Lower lobe of right lung (tissue), 2 donors: Measurements from ENCODE around the gene KIF14. TPM values are rescaled to one million over a fixed set of nuclear protein-coding genes. Genes with fewer than 3 reads are reported as not detected.

Experiments
- ATAC-seq, 2 donors: fragments of 200-7000 bp; cut with Tn5 transposase; one replicate each; pipeline ENCODE4 v1.9.1; 2020 to 2022; ENCODE audit warnings: mild to moderate bottlenecking in 2 of 2, moderate library complexity in 2 of 2
- DNase-seq: peaks from one replicate; pipeline ENCODE4 v3.0.0-alpha.2; 2020
- H3K27ac ChIP-seq: fragments of 200-600 bp; one replicate; pipeline ENCODE4 v1.8.0; 2022
- H3K27me3 ChIP-seq: fragments of 200-600 bp; one replicate; pipeline ENCODE4 v1.8.0; 2022; ENCODE audit warnings: low read depth
- H3K36me3 ChIP-seq: fragments of 200-600 bp; one replicate; pipeline ENCODE4 v1.8.0; 2022; ENCODE audit warnings: mild to moderate bottlenecking
- H3K4me1 ChIP-seq: fragments of 200-600 bp; one replicate; pipeline ENCODE4 v1.8.0; 2022
- H3K4me3 ChIP-seq: fragments of 200-600 bp; one replicate; pipeline ENCODE4 v1.8.0; 2022; ENCODE audit warnings: mild to moderate bottlenecking
- H3K9me3 ChIP-seq: fragments of 200-600 bp; one replicate; pipeline ENCODE4 v1.8.0; 2022
- CTCF ChIP-seq: fragments of 200-600 bp; IDR thresholded peaks from one replicate; pipeline ENCODE4 v1.8.0; 2022; ENCODE audit warnings: antibody characterized with exemption, mild to moderate bottlenecking
- intact Hi-C: fragments of 100-400 bp; cut with DNase I; formaldehyde crosslinking; loops from one replicate; pipeline ENCODE4 v1.11.0; 2022
- total RNA-seq: library from RNA; stranded (reverse); fragmentation: NEBNext Ultra II Directional; extraction: Animal tissue kit (Norgen Biotek cat#: 25700); gene quantifications from one replicate; pipeline ENCODE4 v1.2.1, GENCODE V29; 2021
- donor health status: DM: no; HTN: yes; CAD: no; lungs with severe emphysema.

The KIF14 gene
- total RNA-seq, 1 donor from 2014 or later = 0.44 TPM

DNA sequence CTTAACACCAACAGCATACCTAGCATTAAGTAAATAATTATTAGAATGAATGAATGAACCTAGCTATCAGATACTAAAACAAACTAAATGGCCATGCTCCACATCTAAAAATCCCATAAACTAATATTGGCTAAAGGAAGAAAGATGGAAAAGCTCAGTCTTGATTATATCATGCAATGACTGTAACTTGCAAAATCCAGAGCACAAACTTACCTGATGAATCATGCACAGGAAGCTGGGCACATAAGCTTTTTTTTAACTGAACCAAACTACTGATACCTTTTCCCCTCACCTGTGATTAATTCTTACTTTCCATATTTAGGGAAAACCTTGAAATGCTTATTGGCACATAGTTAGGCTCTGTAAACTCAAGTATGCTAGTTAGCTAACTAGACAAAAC, 70.2 kb downstream of the KIF14 start:
- H3K27me3 ChIP-seq = no peaks in the 10 kb centered on the region
- H3K4me3 ChIP-seq = no peak overlapping the region
- no peak for TF ChIP-seq CTCF
- intact Hi-C loops = no loop called here
- no peaks in the 10 kb centered on the region for H3K9me3 ChIP-seq
- H3K4me1 ChIP-seq = no peaks in the 10 kb centered on the region
- no peaks in the 10 kb centered on the region for H3K36me3 ChIP-seq
- DNase-seq (no peak), ATAC-seq (no peak)
- H3K27ac ChIP-seq = no peak overlapping the region

DNA sequence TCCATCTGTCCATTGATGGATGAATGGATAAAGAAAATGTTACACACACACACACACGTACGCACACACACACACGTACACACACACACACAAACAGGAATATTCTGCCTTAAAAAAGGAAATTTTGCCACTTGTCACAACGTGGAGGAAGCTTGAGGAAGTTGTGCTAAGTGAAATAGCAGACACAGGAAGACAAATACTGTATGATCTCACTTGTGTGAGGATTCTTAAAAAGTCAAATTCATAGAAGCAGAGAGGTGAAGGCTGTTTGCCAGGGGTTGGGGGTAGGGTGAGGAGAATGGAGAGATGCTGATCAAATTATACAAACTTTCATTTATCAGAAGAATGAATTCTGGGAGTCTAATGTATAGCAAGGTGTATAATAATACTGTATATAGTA, 73.2 kb downstream of the KIF14 start:
- DNase-seq = no peak

GRCh38 chr1:200546577-200546976, 74.0 kb downstream of the KIF14 start:
- no peak for TF ChIP-seq CTCF
- H3K4me1 ChIP-seq = no peaks in the 10 kb centered on the region
- intact Hi-C loops = no loop called here

More for the DNA sequence above, 73.2 kb downstream of the KIF14 start:
- Histone ChIP-seq H3K9me3 (no peaks in the 10 kb centered on the region), H3K36me3 (no peaks in the 10 kb centered on the region), H3K4me1 (no peaks in the 10 kb centered on the region), H3K27me3 (no peaks in the 10 kb centered on the region), H3K27ac (no peak overlapping the region), H3K4me3 (no peak overlapping the region)
- intact Hi-C loops = no loop called here
- no peak for TF ChIP-seq CTCF
- no peak for ATAC-seq

GRCh38 chr1:200542162-200542561, 78.4 kb downstream of the KIF14 start:
- peak in 1 of 2 donors; percentile 23 for ATAC-seq
- Histone ChIP-seq H3K36me3 (no peaks in the 10 kb centered on the region), H3K27me3 (no peaks in the 10 kb centered on the region), H3K4me1 (no peaks in the 10 kb centered on the region), H3K27ac (no peak overlapping the region), H3K4me3 (no peak overlapping the region), H3K9me3 (no peaks in the 10 kb centered on the region)
- no peak for TF ChIP-seq CTCF
- intact Hi-C loops = no loop called here
- no peak for DNase-seq

More at GRCh38 chr1:200546577-200546976, 74.0 kb downstream of the KIF14 start:
- H3K4me3 ChIP-seq = no peak overlapping the region
- no peaks in the 10 kb centered on the region for H3K9me3 ChIP-seq
- H3K27ac ChIP-seq = no peak overlapping the region
- no peaks in the 10 kb centered on the region for H3K27me3 ChIP-seq
- ATAC-seq (no peak), DNase-seq (no peak)
- no peaks in the 10 kb centered on the region for H3K36me3 ChIP-seq

GRCh38 chr1:200540281-200540680, 80.3 kb downstream of the KIF14 start:
- DNase-seq (no peak), ATAC-seq (no peak)
- H3K4me3 ChIP-seq = no peak overlapping the region
- no peaks in the 10 kb centered on the region for H3K27me3 ChIP-seq
- no peak for TF ChIP-seq CTCF
- H3K36me3 ChIP-seq = no peaks in the 10 kb centered on the region
- intact Hi-C loops = no loop called here
- H3K27ac ChIP-seq = no peak overlapping the region
- H3K4me1 ChIP-seq = no peaks in the 10 kb centered on the region
- no peaks in the 10 kb centered on the region for H3K9me3 ChIP-seq

GRCh38 chr1:200538179-200538578, 82.4 kb downstream of the KIF14 start:
- Histone ChIP-seq H3K9me3 (no peaks in the 10 kb centered on the region), H3K4me3 (no peak overlapping the region), H3K36me3 (no peaks in the 10 kb centered on the region), H3K27ac (no peak overlapping the region), H3K27me3 (no peaks in the 10 kb centered on the region), H3K4me1 (no peaks in the 10 kb centered on the region)
- TF ChIP-seq CTCF = no peak
- DNase-seq = no peak
- intact Hi-C loops = no loop called here
- no peak for ATAC-seq
